K562 (cell line): ENCODE data around the gene BAMBI. TPM values are rescaled to one million over a fixed set of nuclear protein-coding genes. Genes with fewer than 3 reads are reported as not detected.
A peak's percentile ranks its signal among the peaks of the same experiment; 100 is the strongest.

Experiments
- CHD1 ChIP-seq: fragments of 200-600 bp; sonication (generic); IDR thresholded peaks from one replicate; pipeline ENCODE4 v1.6.1; 2012; ENCODE audit warnings: mild to moderate bottlenecking, moderate library complexity, low read length, inconsistent platforms
- CHD4 ChIP-seq: fragments of 200-600 bp; sonication (generic); IDR thresholded peaks from 3 replicates; pipeline ENCODE4 v1.6.1; 2012; ENCODE audit warnings: low read depth, mild to moderate bottlenecking, mixed read lengths, low read length, inconsistent platforms; ENCODE audit not compliant: insufficient read depth, insufficient replicate concordance, poor library complexity, severe bottlenecking
- CTBP1 ChIP-seq: fragments of 450-650 bp; IDR thresholded peaks from 2 replicates; pipeline ENCODE4 v1.6.1; 2016; ENCODE audit warnings: borderline replicate concordance
- EP300 ChIP-seq: IDR thresholded peaks from 2 replicates; pipeline ENCODE4 v1.6.1; 2012; ENCODE audit warnings: low read length, improper control_type of control experiment
- FOSL1 ChIP-seq: fragments of 200-800 bp; sonication (Bioruptor generic); conservative IDR thresholded peaks from 2 replicates; pipeline ENCODE4 v1.6.1; 2016; ENCODE audit warnings: missing genetic modification characterization, missing compliant biosample characterization
- HMGN3 ChIP-seq: IDR thresholded peaks from 2 replicates; pipeline ENCODE4 v1.6.1; 2011; ENCODE audit warnings: borderline replicate concordance, low read depth, mild to moderate bottlenecking, mixed read lengths, low read length; ENCODE audit not compliant: insufficient read length; ENCODE audit errors: extremely low read depth
- JUNB ChIP-seq: fragments of 450-650 bp; formaldehyde crosslinking; conservative IDR thresholded peaks from 2 replicates; pipeline ENCODE4 v1.4.0; 2020; ENCODE audit warnings: mild to moderate bottlenecking
- KHSRP ChIP-seq: fragments of 450-650 bp; IDR thresholded peaks from 2 replicates; pipeline ENCODE4 v1.6.1; 2017
- KLF1 ChIP-seq: fragments of 450-650 bp; IDR thresholded peaks from 2 replicates; pipeline ENCODE4 v1.6.1; 2016; ENCODE audit warnings: missing genetic modification characterization, missing compliant biosample characterization
- MTF1 ChIP-seq: fragments of 250-450 bp; sonication (Bioruptor Pico); IDR thresholded peaks from 2 replicates; pipeline ENCODE4 v1.9.0; 2021; ENCODE audit warnings: moderate library complexity, mild to moderate bottlenecking, inconsistent platforms, borderline replicate concordance
- NCOR1 ChIP-seq: fragments of 450-650 bp; IDR thresholded peaks from 2 replicates; pipeline ENCODE4 v1.6.1; 2016; ENCODE audit warnings: mild to moderate bottlenecking, moderate library complexity
- NFE2 ChIP-seq: IDR thresholded peaks from 2 replicates; pipeline ENCODE4 v1.6.1; 2014; ENCODE audit warnings: antibody characterized with exemption, low read depth
- POLR2H ChIP-seq: IDR thresholded peaks from 2 replicates; pipeline ENCODE4 v1.6.1; 2016; ENCODE audit warnings: missing genetic modification characterization, low read depth, mild to moderate bottlenecking, control low read depth, missing compliant biosample characterization, moderate library complexity
- SIRT6 ChIP-seq: IDR thresholded peaks from one replicate; pipeline ENCODE4 v1.6.1; 2012; ENCODE audit warnings: low read depth, mild to moderate bottlenecking, control low read depth, inconsistent platforms, low read length, moderate library complexity
- SNRNP70 ChIP-seq: fragments of 200-400 bp; formaldehyde crosslinking; optimal IDR thresholded peaks from 2 replicates; pipeline ENCODE3; 2017; ENCODE audit warnings: low read depth, low read length
- TBL1XR1 ChIP-seq, 2 experiments: IDR thresholded peaks; 2 replicates each; pipeline ENCODE4 v1.6.1; 2012; ENCODE audit warnings: improper control_type of control experiment in 2 of 2, low read length in 2 of 2, mild to moderate bottlenecking in 1 of 2
- TBP ChIP-seq: optimal IDR thresholded peaks from 2 replicates; pipeline ENCODE3; 2011; ENCODE audit warnings: low read depth, low read length, improper control_type of control experiment
- ZNF174 ChIP-seq: fragments of 250-450 bp; sonication (Bioruptor Pico); IDR thresholded peaks from 2 replicates; pipeline ENCODE4 v1.4.0; 2020; ENCODE audit warnings: mild to moderate bottlenecking
- ZNF354B ChIP-seq: fragments of 250-450 bp; sonication (Bioruptor Pico); IDR thresholded peaks from 2 replicates; pipeline ENCODE4 v1.4.0; 2020
- ZNF764 ChIP-seq: fragments of 250-450 bp; sonication (Bioruptor Pico); IDR thresholded peaks from 2 replicates; pipeline ENCODE4 v1.4.0; 2020; ENCODE audit warnings: low read depth, mild to moderate bottlenecking, moderate library complexity
- polyA plus RNA-seq, 8 experiments: library from polyadenylated mRNA; depleted of rRNA in 4 of 8; stranded (reverse) in 5 of 8; unstranded in 3 of 8; fragments of >200 nt; fragmentation: Nextera tagmentation in 2 of 8; fragmentation: Illumina TruSeq in 1 of 8; extraction: Ambion mirVana in 2 of 8; extraction: Trizol in 1 of 8; gene quantifications; 2 replicates each; pipeline versions ENCODE4 v1.2.1 to v1.2.3, GENCODE V29; 2011 to 2014; ENCODE audit warnings: inconsistent platforms in 1 of 8, missing spikeins in 1 of 8
- total RNA-seq, 7 experiments: library from RNA; depleted of rRNA in 6 of 7; stranded (reverse); fragments of >200 nt in 6 of 7; fragmentation: Illumina TruSeq in 2 of 7; extraction: Trizol in 2 of 7; gene quantifications; 2 replicates each; pipeline versions ENCODE4 v1.2.1 to v1.2.3, GENCODE V29; 2011 to 2021; ENCODE audit warnings: low replicate concordance in 1 of 7
- TF ChIP-seq, protein P1 (sequence below): fragments of 450-650 bp; IDR thresholded peaks from 2 replicates; pipeline ENCODE4 v1.6.1; 2016; ENCODE audit warnings: missing biosample characterization, missing genetic modification characterization
- TF ChIP-seq, protein P2 (sequence below): sonication (generic); formaldehyde crosslinking; IDR thresholded peaks from 2 replicates; pipeline ENCODE4 v1.5.0; 2020; ENCODE audit warnings: missing genetic modification reagents
- TF ChIP-seq, protein P3 (sequence below): fragments of 450-650 bp; IDR thresholded peaks from 2 replicates; pipeline ENCODE4 v1.6.1; 2014; ENCODE audit warnings: low read depth, mild to moderate bottlenecking, moderate library complexity, borderline replicate concordance

Gene BAMBI
- total and polyA plus RNA-seq, 9 of the 15 experiments (the other 6 are each of a cell fraction or from before 2014, with no cell fraction given): 2.0 to 21.8 (median 13.5) TPM

DNA sequence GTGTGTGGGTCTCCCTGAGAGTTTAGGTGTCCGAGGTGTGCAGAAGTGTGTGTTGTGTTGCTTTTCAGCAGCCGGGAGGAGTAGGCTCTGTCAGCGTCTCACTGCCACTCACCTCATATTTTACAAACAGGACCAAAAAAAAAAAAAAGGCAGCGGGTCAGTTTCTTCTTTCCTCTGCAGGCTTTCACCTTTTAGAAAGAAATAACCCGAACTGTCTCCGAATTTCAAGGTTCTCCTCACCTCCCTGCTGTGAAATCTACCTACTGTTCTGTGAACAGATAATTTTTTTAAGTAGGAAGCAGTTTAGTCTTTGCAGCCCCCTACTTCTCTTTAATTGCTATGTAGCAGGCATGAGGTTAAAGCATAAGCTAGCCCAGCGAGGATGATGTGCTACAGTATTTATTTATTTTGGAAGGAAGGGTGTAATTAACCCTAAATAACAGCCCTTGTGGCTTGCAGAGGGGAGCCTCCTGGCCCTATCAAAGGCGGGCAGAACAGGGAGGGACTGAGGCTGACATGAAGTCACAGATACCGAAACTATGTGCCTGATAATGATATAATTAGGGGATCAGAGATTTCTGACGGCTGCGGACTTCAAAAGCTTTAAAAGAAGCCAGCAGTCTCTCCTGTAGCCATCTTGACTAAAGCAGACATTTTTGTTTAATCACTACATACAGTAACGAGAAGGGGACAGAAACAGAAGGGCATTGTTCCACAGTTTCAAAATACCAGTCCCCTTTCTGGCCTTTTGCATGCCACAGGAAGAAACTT is 1.6 kb downstream of the BAMBI start (continued):
- TF ChIP-seq, protein P1, sequence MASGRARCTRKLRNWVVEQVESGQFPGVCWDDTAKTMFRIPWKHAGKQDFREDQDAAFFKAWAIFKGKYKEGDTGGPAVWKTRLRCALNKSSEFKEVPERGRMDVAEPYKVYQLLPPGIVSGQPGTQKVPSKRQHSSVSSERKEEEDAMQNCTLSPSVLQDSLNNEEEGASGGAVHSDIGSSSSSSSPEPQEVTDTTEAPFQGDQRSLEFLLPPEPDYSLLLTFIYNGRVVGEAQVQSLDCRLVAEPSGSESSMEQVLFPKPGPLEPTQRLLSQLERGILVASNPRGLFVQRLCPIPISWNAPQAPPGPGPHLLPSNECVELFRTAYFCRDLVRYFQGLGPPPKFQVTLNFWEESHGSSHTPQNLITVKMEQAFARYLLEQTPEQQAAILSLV: no peak
- TF ChIP-seq JUNB (CRISPR knock-in tag): no peak
- no peak for TF ChIP-seq MTF1 (CRISPR knock-in tag)
- no peak for TF ChIP-seq ZNF764 (CRISPR knock-in tag)
- peak; percentile 35; the same call in 1 of the 2 replicates for TF ChIP-seq EP300
- TF ChIP-seq TBL1XR1 (IDR thresholded peaks at IDR 0.05; ENCODE audit: low read length in 2 of 2): peak in 1 of 2 experiments; percentile 72; a peak in 2 of 4 replicates
- 0 out of 2 replicates have a peak, but pooled peaks have one; percentile 22 for TF ChIP-seq CTBP1
- TF ChIP-seq, protein P2, sequence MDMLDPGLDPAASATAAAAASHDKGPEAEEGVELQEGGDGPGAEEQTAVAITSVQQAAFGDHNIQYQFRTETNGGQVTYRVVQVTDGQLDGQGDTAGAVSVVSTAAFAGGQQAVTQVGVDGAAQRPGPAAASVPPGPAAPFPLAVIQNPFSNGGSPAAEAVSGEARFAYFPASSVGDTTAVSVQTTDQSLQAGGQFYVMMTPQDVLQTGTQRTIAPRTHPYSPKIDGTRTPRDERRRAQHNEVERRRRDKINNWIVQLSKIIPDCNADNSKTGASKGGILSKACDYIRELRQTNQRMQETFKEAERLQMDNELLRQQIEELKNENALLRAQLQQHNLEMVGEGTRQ (CRISPR knock-in tag): no peak
- TF ChIP-seq SIRT6: no peak
- no peak for TF ChIP-seq FOSL1 (tag)
- no peak for TF ChIP-seq KHSRP
- TF ChIP-seq ZNF354B: no peak
- TF ChIP-seq NFE2: no peak
- no peak for TF ChIP-seq HMGN3
- TF ChIP-seq CHD4: no peak
- TF ChIP-seq NCOR1: peak; percentile 74
- TF ChIP-seq CHD1: no peak
- TF ChIP-seq ZNF174 (CRISPR knock-in tag): no peak
- TF ChIP-seq KLF1 (tag): no peak
- TF ChIP-seq POLR2H: no peak
- TF ChIP-seq, protein P3, sequence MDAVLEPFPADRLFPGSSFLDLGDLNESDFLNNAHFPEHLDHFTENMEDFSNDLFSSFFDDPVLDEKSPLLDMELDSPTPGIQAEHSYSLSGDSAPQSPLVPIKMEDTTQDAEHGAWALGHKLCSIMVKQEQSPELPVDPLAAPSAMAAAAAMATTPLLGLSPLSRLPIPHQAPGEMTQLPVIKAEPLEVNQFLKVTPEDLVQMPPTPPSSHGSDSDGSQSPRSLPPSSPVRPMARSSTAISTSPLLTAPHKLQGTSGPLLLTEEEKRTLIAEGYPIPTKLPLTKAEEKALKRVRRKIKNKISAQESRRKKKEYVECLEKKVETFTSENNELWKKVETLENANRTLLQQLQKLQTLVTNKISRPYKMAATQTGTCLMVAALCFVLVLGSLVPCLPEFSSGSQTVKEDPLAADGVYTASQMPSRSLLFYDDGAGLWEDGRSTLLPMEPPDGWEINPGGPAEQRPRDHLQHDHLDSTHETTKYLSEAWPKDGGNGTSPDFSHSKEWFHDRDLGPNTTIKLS: no peak
- TF ChIP-seq TBP: no peak
- TF ChIP-seq SNRNP70: no peak
